Astrocyte of the hippocampus (primary cell): ENCODE measurements around the gene TERT.
A peak's percentile ranks its signal among the peaks of the same experiment; 100 is the strongest.

ENCODE experiments used
- DNase-seq: peaks from one replicate; pipeline ENCODE4 v3.0.0; 2011; ENCODE audit warnings: low read depth, low spot score

TERT gene

GRCh38 chr5:1259806-1260480, 34.9 kb downstream of the TERT start:
- no peak for DNase-seq

GRCh38 chr5:1257841-1258240, 37.0 kb downstream of the TERT start:
- no peak for DNase-seq

GRCh38 chr5:1257363-1257762, 37.5 kb downstream of the TERT start:
- DNase-seq: no peak

GRCh38 chr5:1256776-1257175, 38.1 kb downstream of the TERT start:
- no peak for DNase-seq

GRCh38 chr5:1255081-1255561, 39.7 kb downstream of the TERT start:
- no peak for DNase-seq

GRCh38 chr5:1254196-1254595, 40.7 kb downstream of the TERT start:
- no peak for DNase-seq

- no peak for DNase-seq
Observed at GRCh38 chr5:1253456-1254105, 41.3 kb downstream of the TERT start.

GRCh38 chr5:1252681-1253080, 42.2 kb downstream of the TERT start:
- DNase-seq: no peak

- DNase-seq: no peak
Observed at GRCh38 chr5:1251678-1252580, 42.9 kb downstream of the TERT start.

- DNase-seq: no peak
Observed at GRCh38 chr5:1249366-1250280, 45.2 kb downstream of the TERT start.

GRCh38 chr5:1247811-1248210, 47.1 kb downstream of the TERT start:
- DNase-seq: no peak

- DNase-seq: peak; percentile 70
Observed at GRCh38 chr5:1246711-1247431, 48.0 kb downstream of the TERT start.

GRCh38 chr5:1245905-1246576, 48.8 kb downstream of the TERT start:
- no peak for DNase-seq

GRCh38 chr5:1244976-1245375, 49.9 kb downstream of the TERT start:
- DNase-seq: no peak

- no peak for DNase-seq
Observed at GRCh38 chr5:1244255-1244654, 50.6 kb downstream of the TERT start.

GRCh38 chr5:1243487-1244130, 51.3 kb downstream of the TERT start:
- no peak for DNase-seq

- no peak for DNase-seq
Observed at GRCh38 chr5:1242733-1243486, 52.0 kb downstream of the TERT start.

- DNase-seq: no peak
Observed at GRCh38 chr5:1241509-1242080, 53.3 kb downstream of the TERT start.
